K562 (cell line): ENCODE data around the gene OGT. TPM values are rescaled to one million over a fixed set of nuclear protein-coding genes. Genes with fewer than 3 reads are reported as not detected.

ENCODE experiments used
- ATAC-seq: fragments of 200-7000 bp; cut with Tn5 transposase; 3 replicates; pipeline ENCODE4 v1.9.1; 2020; ENCODE audit warnings: moderate library complexity
- BruUV-seq: library from RNA; stranded (reverse); fragments of 400-500 nt; replicated peaks from 2 replicates; lab custom pipeline; 2021; lab: Mats Ljungman, UMichigan
- CTCF ChIA-PET: fragments of 300-600 bp; formaldehyde crosslinking; extraction: SDS; loops from one replicate; lab custom pipeline; 2021; ENCODE audit warnings: low intra/inter-chr PET ratio; lab: Yijun Ruan, JAX
- POLR2A ChIA-PET: fragments of 300-600, 350-650 bp; sonication (Branson Sonifier 250); formaldehyde crosslinking; extraction: SDS; loops from one replicate; lab custom pipeline; 2021; ENCODE audit warnings: antibody characterized with exemption, inconsistent platforms; lab: Yijun Ruan, JAX
- DNase-seq, 4 experiments: peaks; one replicate each; pipeline versions ENCODE4 v3.0.0 to v3.0.0-alpha.2; 2011 to 2018; ENCODE audit warnings: low spot score in 3 of 4, mixed read lengths in 3 of 4; ENCODE audit errors: extremely low read depth in 1 of 4
- FAIRE-seq: peaks from 2 replicates; lab custom pipeline; 2011; peaks lifted over from hg19 to GRCh38; lab: Jason Lieb, UNC
- H2AFZ ChIP-seq: 2 replicates; pipeline ENCODE4 v1.6.0; 2011; ENCODE audit warnings: low read depth, low read length, control low read depth, inconsistent platforms
- H3K27ac ChIP-seq: fragments of 200-600 bp; 3 replicates; pipeline ENCODE4 v1.8.0; 2011; ENCODE audit warnings: low read depth, mild to moderate bottlenecking, control low read depth, inconsistent platforms, low read length, moderate library complexity, mixed read lengths; ENCODE audit errors: extremely low read depth
- H3K27me3 ChIP-seq, 2 experiments: fragments of 300-600 bp in 1 of 2; 2 replicates in 1 of 2; 3 replicates in 1 of 2; pipeline versions ENCODE4 v1.6.0 to v1.8.0; 2011; ENCODE audit warnings: inconsistent platforms in 2 of 2, low read length in 2 of 2, mild to moderate bottlenecking in 1 of 2, mixed read lengths in 1 of 2, moderate library complexity in 1 of 2; ENCODE audit not compliant: control insufficient read depth in 2 of 2, insufficient read depth in 2 of 2
- H3K36me3 ChIP-seq: fragments of 300-600 bp; 3 replicates; pipeline ENCODE4 v1.8.0; 2011; ENCODE audit warnings: mild to moderate bottlenecking, low read length, inconsistent platforms; ENCODE audit not compliant: control insufficient read depth, insufficient read depth
- H3K4me1 ChIP-seq, 2 experiments: fragments of 200-600 bp in 1 of 2; replicated peaks in 1 of 2; 2 replicates in 1 of 2; 3 replicates in 1 of 2; pipeline versions ENCODE4 v1.5.1 to v1.8.0; 2011; ENCODE audit warnings: inconsistent platforms in 2 of 2, low read length in 2 of 2, mild to moderate bottlenecking in 1 of 2, mixed read lengths in 1 of 2, moderate library complexity in 1 of 2; ENCODE audit not compliant: control insufficient read depth in 2 of 2, insufficient read depth in 2 of 2
- H3K4me2 ChIP-seq: 2 replicates; pipeline ENCODE4 v1.6.1; 2011; ENCODE audit warnings: low read length, control low read depth, inconsistent platforms, mixed read lengths; ENCODE audit not compliant: insufficient read depth
- H3K4me3 ChIP-seq: fragments of 200-600 bp; sonication (generic), shearing (Covaris generic); 2 replicates; pipeline ENCODE4 v1.5.1; 2016; ENCODE audit warnings: control low read depth, inconsistent platforms
- H3K79me2 ChIP-seq: fragments of 200-600 bp; 3 replicates; pipeline ENCODE4 v1.8.0; 2011; ENCODE audit warnings: low read length, inconsistent platforms; ENCODE audit not compliant: control insufficient read depth, insufficient read depth
- H3K9ac ChIP-seq, 2 experiments: 2 replicates each; pipeline versions ENCODE4 v1.6.0 to v1.6.1; 2011; ENCODE audit warnings: low read depth in 2 of 2, low read length in 2 of 2, control low read depth in 1 of 2, inconsistent platforms in 1 of 2, mild to moderate bottlenecking in 1 of 2, mixed read lengths in 1 of 2; ENCODE audit not compliant: insufficient read depth in 1 of 2
- H3K9me1 ChIP-seq: one replicate; pipeline ENCODE4 v1.6.0; 2011; ENCODE audit warnings: inconsistent platforms, mild to moderate bottlenecking, low read length, moderate library complexity; ENCODE audit not compliant: control insufficient read depth, insufficient read depth
- H3K9me3 ChIP-seq: replicated peaks from 2 replicates; pipeline ENCODE4 v1.5.1; 2011; ENCODE audit warnings: low read depth, low read length, inconsistent platforms; ENCODE audit not compliant: control insufficient read depth, insufficient read depth
- H4K20me1 ChIP-seq: replicated peaks from 2 replicates; pipeline ENCODE4 v1.6.1; 2011; ENCODE audit warnings: low read length, inconsistent platforms, mixed read lengths; ENCODE audit not compliant: control insufficient read depth, insufficient read depth
- ARID2 ChIP-seq: fragments of 450-650 bp; IDR thresholded peaks from 2 replicates; pipeline ENCODE4 v1.6.1; 2017; ENCODE audit warnings: antibody characterized with exemption, mild to moderate bottlenecking
- CLOCK ChIP-seq: fragments of 250-450 bp; sonication (Bioruptor Pico); IDR thresholded peaks from 2 replicates; pipeline ENCODE4 v1.4.0; 2020; ENCODE audit warnings: mild to moderate bottlenecking, moderate library complexity, borderline replicate concordance
- KAT2B ChIP-seq: IDR thresholded peaks from one replicate; pipeline ENCODE4 v1.6.1; 2012; ENCODE audit warnings: low read depth, mild to moderate bottlenecking, control low read depth, inconsistent platforms, low read length, moderate library complexity
- PHF8 ChIP-seq: fragments of 200-600 bp; sonication (generic); IDR thresholded peaks from 2 replicates; pipeline ENCODE4 v1.6.1; 2012; ENCODE audit warnings: mixed run types, mild to moderate bottlenecking, inconsistent platforms, low read length, moderate library complexity, borderline replicate concordance
- PYGO2 ChIP-seq: fragments of 450-650 bp; IDR thresholded peaks from 2 replicates; pipeline ENCODE4 v1.6.1; 2016; ENCODE audit warnings: mild to moderate bottlenecking, missing genetic modification characterization, moderate library complexity, missing compliant biosample characterization
- RBBP5 ChIP-seq: fragments of 200-600 bp; sonication (generic); IDR thresholded peaks from 2 replicates; pipeline ENCODE4 v1.6.1; 2012; ENCODE audit warnings: borderline replicate concordance, mild to moderate bottlenecking, low read length, control low read depth, inconsistent platforms; ENCODE audit not compliant: insufficient read depth, poor library complexity, severe bottlenecking
- SNIP1 ChIP-seq: fragments of 450-650 bp; IDR thresholded peaks from 2 replicates; pipeline ENCODE4 v1.7.1; 2017; ENCODE audit warnings: low read depth, mild to moderate bottlenecking
- ZNF212 ChIP-seq: fragments of 450-650 bp; formaldehyde crosslinking; IDR thresholded peaks from 2 replicates; pipeline ENCODE4 v1.4.0; 2020; ENCODE audit warnings: mild to moderate bottlenecking
- ZNF740 ChIP-seq, 3 experiments: fragments of 200-800 bp in 1 of 3; sonication (Bioruptor generic) in 1 of 3; sonication (generic) in 1 of 3; formaldehyde crosslinking in 1 of 3; IDR thresholded peaks; 2 replicates each; pipeline versions ENCODE4 v1.6.1 to v1.8.0; 2016 to 2022; ENCODE audit warnings: mild to moderate bottlenecking in 2 of 3, missing compliant biosample characterization in 2 of 3, missing genetic modification characterization in 2 of 3, missing genetic modification reagents in 1 of 3
- WGBS: fragments of 100-300 bp; shearing (Covaris generic); methylation state at CpG from one replicate; pipeline ENCODE4 v1.1.6; 2016; ENCODE audit warnings: low coverage, mixed read lengths; ENCODE audit not compliant: insufficient coverage; ENCODE audit errors: missing lambda C conversion rate; 5-methylcytosine and 5-hydroxymethylcytosine counted together
- in situ Hi-C: fragments of 300-500 bp; cut with MboI; formaldehyde crosslinking; loops from 4 replicates; pipeline ENCODE4 v1.15.0; 2018; ENCODE audit warnings: inconsistent platforms, mixed read lengths
- intact Hi-C: fragments of 100-400 bp; cut with micrococcal nuclease; formaldehyde crosslinking; loops from 2 replicates; pipeline ENCODE4 v1.14.2; 2022
- polyA plus RNA-seq, 8 experiments: library from polyadenylated mRNA; depleted of rRNA in 4 of 8; stranded (reverse) in 5 of 8; unstranded in 3 of 8; fragments of >200 nt; fragmentation: Nextera tagmentation in 2 of 8; fragmentation: Illumina TruSeq in 1 of 8; extraction: Ambion mirVana in 2 of 8; extraction: Trizol in 1 of 8; gene quantifications; 2 replicates each; pipeline versions ENCODE4 v1.2.1 to v1.2.3, GENCODE V29; 2011 to 2014; ENCODE audit warnings: inconsistent platforms in 1 of 8, missing spikeins in 1 of 8
- total RNA-seq, 7 experiments: library from RNA; depleted of rRNA in 6 of 7; stranded (reverse); fragments of >200 nt in 6 of 7; fragmentation: Illumina TruSeq in 2 of 7; extraction: Trizol in 2 of 7; gene quantifications; 2 replicates each; pipeline versions ENCODE4 v1.2.1 to v1.2.3, GENCODE V29; 2011 to 2021; ENCODE audit warnings: low replicate concordance in 1 of 7
- TF ChIP-seq, protein P1 (sequence below), 2 experiments: fragments of 450-650 bp; IDR thresholded peaks; 2 replicates each; pipeline ENCODE4 v1.6.1; 2018; ENCODE audit warnings: mild to moderate bottlenecking in 2 of 2, low read depth in 1 of 2; ENCODE audit not compliant: partially characterized antibody in 2 of 2
- TF ChIP-seq, protein P2 (sequence below): fragments of 250-450 bp; sonication (Bioruptor Pico); IDR thresholded peaks from 2 replicates; pipeline ENCODE4 v1.5.0; 2021; ENCODE audit warnings: mild to moderate bottlenecking, borderline replicate concordance

Gene OGT
- total and polyA plus RNA-seq, 9 of the 15 experiments (the other 6 are each of a cell fraction or from before 2014, with no cell fraction given), result 38.9 to 347 (median 117) TPM

DNA sequence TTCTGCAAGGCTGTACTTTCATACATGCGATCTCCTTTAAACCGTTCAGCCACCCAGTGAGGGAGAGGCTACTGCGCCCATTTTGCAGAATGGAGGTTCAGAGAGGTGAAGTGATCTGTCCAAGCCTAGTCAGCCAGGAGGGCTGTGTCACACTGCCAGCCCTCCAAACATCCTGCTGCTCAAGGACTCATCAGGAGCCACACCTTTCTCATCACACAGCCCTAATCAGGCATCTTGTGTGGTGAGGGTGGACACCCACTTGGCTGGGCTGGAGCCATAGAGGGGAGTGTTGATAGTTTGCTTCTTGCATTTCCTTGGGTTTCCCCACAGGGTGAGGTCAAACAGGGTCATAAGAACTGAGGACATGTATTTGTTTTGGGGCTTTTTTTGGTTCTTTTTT, 90.8 kb downstream of the OGT start:
- ATAC-seq (peak; percentile 24), DNase-seq (peak in 1 of 4 experiments; percentile 18)
- no peak overlapping the region for H3K4me2 ChIP-seq
- no peaks in the 10 kb centered on the region for H3K9me1 ChIP-seq
- TF ChIP-seq ARID2, result no peak
- TF ChIP-seq ZNF740 (CRISPR knock-in tag; IDR thresholded peaks at IDR 0.05), result no peak
- TF ChIP-seq ZNF740 (tag; IDR thresholded peaks at IDR 0.05), result no peak
- TF ChIP-seq PHF8, result no peak
- TF ChIP-seq, protein P1, sequence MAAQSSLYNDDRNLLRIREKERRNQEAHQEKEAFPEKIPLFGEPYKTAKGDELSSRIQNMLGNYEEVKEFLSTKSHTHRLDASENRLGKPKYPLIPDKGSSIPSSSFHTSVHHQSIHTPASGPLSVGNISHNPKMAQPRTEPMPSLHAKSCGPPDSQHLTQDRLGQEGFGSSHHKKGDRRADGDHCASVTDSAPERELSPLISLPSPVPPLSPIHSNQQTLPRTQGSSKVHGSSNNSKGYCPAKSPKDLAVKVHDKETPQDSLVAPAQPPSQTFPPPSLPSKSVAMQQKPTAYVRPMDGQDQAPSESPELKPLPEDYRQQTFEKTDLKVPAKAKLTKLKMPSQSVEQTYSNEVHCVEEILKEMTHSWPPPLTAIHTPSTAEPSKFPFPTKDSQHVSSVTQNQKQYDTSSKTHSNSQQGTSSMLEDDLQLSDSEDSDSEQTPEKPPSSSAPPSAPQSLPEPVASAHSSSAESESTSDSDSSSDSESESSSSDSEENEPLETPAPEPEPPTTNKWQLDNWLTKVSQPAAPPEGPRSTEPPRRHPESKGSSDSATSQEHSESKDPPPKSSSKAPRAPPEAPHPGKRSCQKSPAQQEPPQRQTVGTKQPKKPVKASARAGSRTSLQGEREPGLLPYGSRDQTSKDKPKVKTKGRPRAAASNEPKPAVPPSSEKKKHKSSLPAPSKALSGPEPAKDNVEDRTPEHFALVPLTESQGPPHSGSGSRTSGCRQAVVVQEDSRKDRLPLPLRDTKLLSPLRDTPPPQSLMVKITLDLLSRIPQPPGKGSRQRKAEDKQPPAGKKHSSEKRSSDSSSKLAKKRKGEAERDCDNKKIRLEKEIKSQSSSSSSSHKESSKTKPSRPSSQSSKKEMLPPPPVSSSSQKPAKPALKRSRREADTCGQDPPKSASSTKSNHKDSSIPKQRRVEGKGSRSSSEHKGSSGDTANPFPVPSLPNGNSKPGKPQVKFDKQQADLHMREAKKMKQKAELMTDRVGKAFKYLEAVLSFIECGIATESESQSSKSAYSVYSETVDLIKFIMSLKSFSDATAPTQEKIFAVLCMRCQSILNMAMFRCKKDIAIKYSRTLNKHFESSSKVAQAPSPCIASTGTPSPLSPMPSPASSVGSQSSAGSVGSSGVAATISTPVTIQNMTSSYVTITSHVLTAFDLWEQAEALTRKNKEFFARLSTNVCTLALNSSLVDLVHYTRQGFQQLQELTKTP (IDR thresholded peaks at IDR 0.05; ENCODE audit: low read depth in 1 of 2, partially characterized antibody in 2 of 2), result no peak
- TF ChIP-seq CLOCK, result no peak
- no peak for TF ChIP-seq PYGO2
- TF ChIP-seq, protein P2, sequence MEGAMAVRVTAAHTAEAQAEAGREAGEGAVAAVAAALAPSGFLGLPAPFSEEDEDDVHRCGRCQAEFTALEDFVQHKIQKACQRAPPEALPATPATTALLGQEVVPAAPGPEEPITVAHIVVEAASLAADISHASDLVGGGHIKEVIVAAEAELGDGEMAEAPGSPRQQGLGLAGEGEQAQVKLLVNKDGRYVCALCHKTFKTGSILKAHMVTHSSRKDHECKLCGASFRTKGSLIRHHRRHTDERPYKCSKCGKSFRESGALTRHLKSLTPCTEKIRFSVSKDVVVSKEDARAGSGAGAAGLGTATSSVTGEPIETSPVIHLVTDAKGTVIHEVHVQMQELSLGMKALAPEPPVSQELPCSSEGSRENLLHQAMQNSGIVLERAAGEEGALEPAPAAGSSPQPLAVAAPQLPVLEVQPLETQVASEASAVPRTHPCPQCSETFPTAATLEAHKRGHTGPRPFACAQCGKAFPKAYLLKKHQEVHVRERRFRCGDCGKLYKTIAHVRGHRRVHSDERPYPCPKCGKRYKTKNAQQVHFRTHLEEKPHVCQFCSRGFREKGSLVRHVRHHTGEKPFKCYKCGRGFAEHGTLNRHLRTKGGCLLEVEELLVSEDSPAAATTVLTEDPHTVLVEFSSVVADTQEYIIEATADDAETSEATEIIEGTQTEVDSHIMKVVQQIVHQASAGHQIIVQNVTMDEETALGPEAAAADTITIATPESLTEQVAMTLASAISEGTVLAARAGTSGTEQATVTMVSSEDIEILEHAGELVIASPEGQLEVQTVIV (CRISPR knock-in tag), result no peak
- no peak for TF ChIP-seq KAT2B
- TF ChIP-seq RBBP5, result no peak
- TF ChIP-seq SNIP1, result no peak
- no peak for TF ChIP-seq ZNF212 (CRISPR knock-in tag)
- TF ChIP-seq, all 486 proteins: peak for 0
- H2AFZ ChIP-seq, result no peak overlapping the region
- H3K27me3 ChIP-seq, result peaks cover 0 to 12% of the 10 kb centered on the region in 2 experiments; a peak in 2 of 5 replicates
- H4K20me1 ChIP-seq, result no peaks in the 10 kb centered on the region
- FAIRE-seq, result no peak
- in situ Hi-C loops (no loop called here), intact Hi-C loops (no loop called here)
- CTCF ChIA-PET, result no interaction called here
- peaks cover 2 to 4% of the 10 kb centered on the region in 2 experiments; a peak in 2 of 5 replicates for H3K4me1 ChIP-seq
- POLR2A ChIA-PET, result no interaction called here
- H3K9me3 ChIP-seq, result no peaks in the 10 kb centered on the region
- H3K9ac ChIP-seq, result no peak overlapping the region
- H3K36me3 ChIP-seq, result no peaks in the 10 kb centered on the region
- BruUV-seq, result no TSS peak
- H3K27ac ChIP-seq, result no peak overlapping the region
- WGBS, result 67% methylated on average over 3 of the region's 3 CpGs
- no peak overlapping the region for H3K4me3 ChIP-seq
- no peaks in the 10 kb centered on the region for H3K79me2 ChIP-seq
